SIG-M5 treated with dmso at 0.1 percent for 504 hours (cell line): Measurements from ENCODE around the gene PJA2.
"Not testable (repeated sequence)": the region's sequence is repeated elsewhere in the genome, so short reads cannot be mapped to it uniquely, and the experiment has no call there.

Experiments used
- DNase-seq: peaks from one replicate; lab custom pipeline; 2025; ENCODE audit not compliant: unreplicated experiment; lab: John Stamatoyannopoulos, UW

Gene PJA2

GRCh38 chr5:109409844-109410388 lies at the start of gene PJA2:
Gene PJA2 (minus strand): TSS chr5:109409974. CDS start chr5:109383433, 26,541 bp downstream.
- peak; percentile 99 for DNase-seq

- peak; percentile 7 for DNase-seq
These were observed 45.9 kb upstream of the PJA2 start for GRCh38 chr5:109455598-109456096.

- no peak for DNase-seq
These were observed 45.1 kb upstream of the PJA2 start for GRCh38 chr5:109454731-109455505.

GRCh38 chr5:109453251-109453650 lies 43.5 kb upstream of the PJA2 start:
- DNase-seq, result no peak

- no peak for DNase-seq
These were observed 42.9 kb upstream of the PJA2 start for GRCh38 chr5:109452661-109453060.

GRCh38 chr5:109451146-109451545 lies 41.4 kb upstream of the PJA2 start:
- no peak for DNase-seq

GRCh38 chr5:109450129-109450877 lies 40.5 kb upstream of the PJA2 start:
- DNase-seq, result no peak

GRCh38 chr5:109448838-109449237 lies 39.1 kb upstream of the PJA2 start:
- no peak for DNase-seq

- no peak for DNase-seq
These were observed 29.8 kb upstream of the PJA2 start for GRCh38 chr5:109439590-109439989.

- no peak for DNase-seq
These were observed 16.3 kb upstream of the PJA2 start for GRCh38 chr5:109426075-109426474.

GRCh38 chr5:109425521-109425920 lies 15.7 kb upstream of the PJA2 start:
- DNase-seq, result not testable (repeated sequence)

- no peak for DNase-seq
These were observed 12.2 kb upstream of the PJA2 start for GRCh38 chr5:109421956-109422355.

GRCh38 chr5:109418712-109419352 lies 9.1 kb upstream of the PJA2 start:
- DNase-seq, result no peak

- no peak for DNase-seq
These were observed 7.1 kb upstream of the PJA2 start for GRCh38 chr5:109416882-109417281.

- DNase-seq, result not testable (repeated sequence)
These were observed 4.2 kb upstream of the PJA2 start for GRCh38 chr5:109413921-109414461.

- DNase-seq, result no peak
These were observed 3.7 kb upstream of the PJA2 start for GRCh38 chr5:109413458-109413857.

GRCh38 chr5:109412981-109413402 lies 3.2 kb upstream of the PJA2 start:
- DNase-seq, result peak; percentile 30

- no peak for DNase-seq
These were observed 1.9 kb upstream of the PJA2 start for GRCh38 chr5:109411627-109412026.

- no peak for DNase-seq
These were observed 1.4 kb upstream of the PJA2 start for GRCh38 chr5:109411149-109411514.

- DNase-seq, result peak; percentile 70
These were observed 795 bp upstream of the PJA2 start for GRCh38 chr5:109410389-109411148.
